Stimulated activated CD8-positive, alpha-beta memory T cell treated with anti-CD3 and anti-CD28 coated beads, Interleukin-12 subunit alpha, Interleukin-12 subunit beta, amount 100 ng/mL, for 1 hour (primary cell): ENCODE measurements around the gene KIF9.
"Not testable (repeated sequence)": the region's sequence is repeated elsewhere in the genome, so short reads cannot be mapped to it uniquely, and the experiment has no call there.

ENCODE experiments used
- DNase-seq: peaks from one replicate; pipeline ENCODE4 v3.0.0-alpha.2; 2020; ENCODE audit warnings: low read depth

The KIF9 gene

GRCh38 chr3:47294392-47294791, 11.8 kb upstream of the KIF9 start:
- no peak for DNase-seq

GRCh38 chr3:47293822-47294221, 11.2 kb upstream of the KIF9 start:
- no peak for DNase-seq

GRCh38 chr3:47291754-47292420, 9.3 kb upstream of the KIF9 start:
- not testable (repeated sequence) for DNase-seq

GRCh38 chr3:47291158-47291753, 8.7 kb upstream of the KIF9 start:
- DNase-seq: no peak

GRCh38 chr3:47288966-47289910, 6.6 kb upstream of the KIF9 start:
- no peak for DNase-seq

GRCh38 chr3:47283591-47284364, 1.2 kb upstream of the KIF9 start:
- DNase-seq: no peak

- peak; percentile 15 for DNase-seq
These were observed 566 bp upstream of the KIF9 start for GRCh38 chr3:47283193-47283537.

- DNase-seq: no peak
These were observed 2.1 kb downstream of the KIF9 start for GRCh38 chr3:47280519-47280918.

- no peak for DNase-seq
These were observed 6.0 kb downstream of the KIF9 start for GRCh38 chr3:47276558-47276957.

- no peak for DNase-seq
These were observed 7.9 kb downstream of the KIF9 start for GRCh38 chr3:47274652-47275051.

- no peak for DNase-seq
These were observed 9.0 kb downstream of the KIF9 start for GRCh38 chr3:47273564-47273963.

- no peak for DNase-seq
These were observed 12.1 kb downstream of the KIF9 start for GRCh38 chr3:47270526-47270925.

GRCh38 chr3:47267490-47267824, 15.1 kb downstream of the KIF9 start:
- no peak for DNase-seq

- DNase-seq: peak; percentile 41
These were observed 15.7 kb downstream of the KIF9 start for GRCh38 chr3:47266709-47267489.

- DNase-seq: no peak
These were observed 16.7 kb downstream of the KIF9 start for GRCh38 chr3:47265725-47266428.

GRCh38 chr3:47265008-47265407, 17.6 kb downstream of the KIF9 start:
- no peak for DNase-seq

GRCh38 chr3:47261301-47261700, 21.3 kb downstream of the KIF9 start:
- no peak for DNase-seq

- no peak for DNase-seq
These were observed 22.0 kb downstream of the KIF9 start for GRCh38 chr3:47260605-47261004.

- DNase-seq: no peak
These were observed 23.5 kb downstream of the KIF9 start for GRCh38 chr3:47259114-47259513.

GRCh38 chr3:47256331-47256730, 26.3 kb downstream of the KIF9 start:
- not testable (repeated sequence) for DNase-seq

GRCh38 chr3:47251689-47252088, 30.9 kb downstream of the KIF9 start:
- DNase-seq: no peak
